ENCODE data around the gene LIMS1. TPM values are rescaled to one million over a fixed set of nuclear protein-coding genes. Genes with fewer than 3 reads are reported as not detected.

The LIMS1 gene
- total and polyA plus RNA-seq, 2 of the 13 experiments (the other 11 are each of a cell fraction or from before 2014, with no cell fraction given) = 38.3 to 49.6 TPM

- TF ChIP-seq THAP7 (CRISPR knock-in tag; IDR thresholded peaks at IDR 0.05) (no peak), ZNF318 (CRISPR knock-in tag; IDR thresholded peaks at IDR 0.05) (no peak), KIAA2018 (CRISPR knock-in tag; IDR thresholded peaks at IDR 0.05; ENCODE audit: borderline replicate concordance) (no peak), KDM4B (CRISPR knock-in tag; IDR thresholded peaks at IDR 0.05) (no peak), CERS6 (CRISPR knock-in tag; IDR thresholded peaks at IDR 0.05) (no peak), MAZ (IDR thresholded peaks at IDR 0.05; ENCODE audit: borderline replicate concordance, low read depth, low read length) (no peak), MAZ (CRISPR knock-in tag; IDR thresholded peaks at IDR 0.05; ENCODE audit: low read depth) (peak; percentile 16; the same call in 1 of the 2 replicates), NONO (IDR thresholded peaks at IDR 0.05) (no peak), NONO (CRISPR knock-in tag; conservative IDR thresholded peaks at IDR 0.05) (no peak), ZNF792 (CRISPR knock-in tag; IDR thresholded peaks at IDR 0.05) (peak; percentile 12; the same call in 1 of the 2 replicates), RFXANK (CRISPR knock-in tag; IDR thresholded peaks at IDR 0.05) (no peak)
These were observed 500 bp downstream of the LIMS1 start (continued) for GRCh38 chr2:108534584-108535356.
